DND-41 (cell line): Measurements from ENCODE around the gene TEAD1.

ENCODE experiments used
- CTCF ChIP-seq: IDR thresholded peaks from 2 replicates; pipeline ENCODE4 v1.5.1; 2012; ENCODE audit warnings: borderline replicate concordance, low read length, moderate library complexity, mild to moderate bottlenecking; ENCODE audit not compliant: poor library complexity, severe bottlenecking; ENCODE audit errors: extremely low read depth
- EZH2 ChIP-seq: IDR thresholded peaks from 3 replicates; pipeline ENCODE4 v1.6.1; 2012; ENCODE audit warnings: borderline replicate concordance, low read depth, mild to moderate bottlenecking, moderate library complexity, low read length, inconsistent platforms; ENCODE audit not compliant: severe bottlenecking

GRCh38 chr11:12750181-12750580 is 76.0 kb downstream of the TEAD1 start:
- TF ChIP-seq CTCF (no peak), EZH2 (no peak)
